Smooth muscle cell (in vitro differentiated cells): ENCODE results near the gene FBXO4. TPM values are rescaled to one million over a fixed set of nuclear protein-coding genes. Genes with fewer than 3 reads are reported as not detected.

ENCODE experiments used
- DNase-seq: peaks from one replicate; lab custom pipeline; 2025; ENCODE audit not compliant: unreplicated experiment; lab: John Stamatoyannopoulos, UW
- H2AFZ ChIP-seq: fragments of 200-600 bp; sonication (generic); 2 replicates; pipeline ENCODE4 v1.6.0; 2016; ENCODE audit warnings: antibody characterized with exemption, low read depth, mild to moderate bottlenecking
- H3F3A ChIP-seq: fragments of 200-600 bp; sonication (generic); 2 replicates; pipeline ENCODE4 v1.6.0; 2017; ENCODE audit warnings: antibody characterized with exemption, low read depth
- H3K27ac ChIP-seq: fragments of 200-600 bp; sonication (generic); 2 replicates; pipeline ENCODE4 v1.5.1; 2016; ENCODE audit warnings: low read depth, mild to moderate bottlenecking
- H3K27me3 ChIP-seq: fragments of 200-600 bp; sonication (generic); 2 replicates; pipeline ENCODE4 v1.6.1; 2016; ENCODE audit warnings: low read depth, mild to moderate bottlenecking
- H3K36me3 ChIP-seq: fragments of 200-600 bp; sonication (generic); 2 replicates; pipeline ENCODE4 v1.5.1; 2016; ENCODE audit warnings: low read depth
- H3K4me1 ChIP-seq: fragments of 200-600 bp; sonication (generic); 2 replicates; pipeline ENCODE4 v1.5.1; 2016; ENCODE audit warnings: low read depth
- H3K4me2 ChIP-seq: fragments of 200-600 bp; sonication (generic); 2 replicates; pipeline ENCODE4 v1.6.0; 2016; ENCODE audit warnings: mild to moderate bottlenecking
- H3K4me3 ChIP-seq: fragments of 200-600 bp; sonication (generic); 2 replicates; pipeline ENCODE4 v1.5.1; 2016; ENCODE audit warnings: mild to moderate bottlenecking
- H3K79me2 ChIP-seq: fragments of 200-600 bp; sonication (generic); 2 replicates; pipeline ENCODE4 v1.6.0; 2016; ENCODE audit warnings: low read depth, mild to moderate bottlenecking
- H3K9ac ChIP-seq: fragments of 200-600 bp; sonication (generic); 2 replicates; pipeline ENCODE4 v1.6.0; 2016; ENCODE audit warnings: low read depth
- H3K9me3 ChIP-seq: fragments of 200-600 bp; sonication (generic); replicated peaks from 2 replicates; pipeline ENCODE4 v1.5.1; 2016; ENCODE audit warnings: low read depth
- H4K20me1 ChIP-seq: fragments of 200-600 bp; sonication (generic); 2 replicates; pipeline ENCODE4 v1.6.0; 2016; ENCODE audit warnings: low read depth
- CTCF ChIP-seq: fragments of 200-600 bp; sonication (generic); IDR thresholded peaks from 2 replicates; pipeline ENCODE4 v1.5.1; 2017; ENCODE audit warnings: borderline replicate concordance, mild to moderate bottlenecking, antibody characterized with exemption; ENCODE audit not compliant: insufficient read depth, poor library complexity, severe bottlenecking
- WGBS: methylation state at CpG from one replicate; pipeline ENCODE4 v1.1.7; 2016; ENCODE audit warnings: low lambda C conversion rate; 5-methylcytosine and 5-hydroxymethylcytosine counted together
- polyA plus RNA-seq: library from polyadenylated mRNA; unstranded; fragments of >200 nt; fragmentation: Nextera tagmentation; extraction: Ambion mirVana; gene quantifications from 2 replicates; pipeline ENCODE4 v1.2.1, GENCODE V29; 2016
- total RNA-seq: library from RNA; depleted of rRNA; stranded (reverse); fragments of >200 nt; gene quantifications from 2 replicates; pipeline ENCODE4 v1.2.3, GENCODE V29; 2014

FBXO4 gene
- total RNA-seq (12.4 and 22.9 TPM in 2 replicates), polyA plus RNA-seq (7.5 and 10.3 TPM in 2 replicates)

- peak; percentile 34 for TF ChIP-seq CTCF
- DNase-seq = peak; percentile 52
- peak within 1 kb of the TSS; percentile 82 for H3K27ac ChIP-seq
- peak within 1 kb of the TSS; percentile 92 for H3K4me2 ChIP-seq
- WGBS = 4% methylated on average over 48 of the region's 60 CpGs
- no peaks in the 10 kb centered on the region for H3K36me3 ChIP-seq
- H3K79me2 ChIP-seq = no peaks in the 10 kb centered on the region
- peak within 1 kb of the TSS; percentile 73 for H3K4me3 ChIP-seq
- no peaks in the 10 kb centered on the region for H3F3A ChIP-seq
- H3K27me3 ChIP-seq = no peaks in the 10 kb centered on the region
- H3K4me1 ChIP-seq = no peaks in the 10 kb centered on the region
- H3K9ac ChIP-seq = peak within 1 kb of the TSS; percentile 92
- H4K20me1 ChIP-seq = no peaks in the 10 kb centered on the region
- peak within 1 kb of the TSS; percentile 94 for H2AFZ ChIP-seq
- no peaks in the 10 kb centered on the region for H3K9me3 ChIP-seq
Observed at GRCh38 chr5:41924872-41925554, at the start of gene FBXO4. FBXO4 (plus strand) TSS chr5:41925281; CDS start chr5:41925310, 29 bp downstream.

GRCh38 chr5:41876678-41877077 lies 48.4 kb upstream of the FBXO4 start:
- WGBS = 76% methylated on average over 2 of the region's 2 CpGs
- H3F3A ChIP-seq = no peaks in the 10 kb centered on the region
- H3K4me3 ChIP-seq = no peak overlapping the region
- no peak overlapping the region for H3K9ac ChIP-seq
- no peak overlapping the region for H3K4me2 ChIP-seq
- H3K79me2 ChIP-seq = no peaks in the 10 kb centered on the region
- no peak overlapping the region for H3K27ac ChIP-seq
- no peak for TF ChIP-seq CTCF
- no peaks in the 10 kb centered on the region for H3K9me3 ChIP-seq
- no peak for DNase-seq
- no peaks in the 10 kb centered on the region for H3K36me3 ChIP-seq
- no peak overlapping the region for H2AFZ ChIP-seq
- H3K27me3 ChIP-seq = no peaks in the 10 kb centered on the region
- H3K4me1 ChIP-seq = no peaks in the 10 kb centered on the region
- H4K20me1 ChIP-seq = no peaks in the 10 kb centered on the region

GRCh38 chr5:41877408-41877807 lies 47.7 kb upstream of the FBXO4 start:
- Histone ChIP-seq H3K4me3 (no peak overlapping the region), H3K9me3 (no peaks in the 10 kb centered on the region), H4K20me1 (no peaks in the 10 kb centered on the region), H3K4me1 (no peaks in the 10 kb centered on the region), H3F3A (no peaks in the 10 kb centered on the region), H3K9ac (no peak overlapping the region), H2AFZ (no peak overlapping the region), H3K4me2 (no peak overlapping the region), H3K27me3 (no peaks in the 10 kb centered on the region), H3K79me2 (no peaks in the 10 kb centered on the region), H3K27ac (no peak overlapping the region), H3K36me3 (no peaks in the 10 kb centered on the region)
- 96% methylated on average over 1 of the region's 1 CpG for WGBS
- TF ChIP-seq CTCF = no peak
- no peak for DNase-seq

GRCh38 chr5:41878173-41878572 lies 46.9 kb upstream of the FBXO4 start:
- H3K4me2 ChIP-seq = no peak overlapping the region
- H3K36me3 ChIP-seq = no peaks in the 10 kb centered on the region
- no peak overlapping the region for H3K27ac ChIP-seq
- no peaks in the 10 kb centered on the region for H4K20me1 ChIP-seq
- no peaks in the 10 kb centered on the region for H3F3A ChIP-seq
- no peak for DNase-seq
- H3K4me1 ChIP-seq = no peaks in the 10 kb centered on the region
- no peaks in the 10 kb centered on the region for H3K9me3 ChIP-seq
- TF ChIP-seq CTCF = no peak
- H3K27me3 ChIP-seq = no peaks in the 10 kb centered on the region
- WGBS = 85% methylated on average over 2 of the region's 2 CpGs
- H3K4me3 ChIP-seq = no peak overlapping the region
- no peak overlapping the region for H2AFZ ChIP-seq
- no peaks in the 10 kb centered on the region for H3K79me2 ChIP-seq
- H3K9ac ChIP-seq = no peak overlapping the region
